Body of pancreas (tissue), 4 donors: ENCODE data around the gene GOLGA6L24. TPM values are rescaled to one million over a fixed set of nuclear protein-coding genes. Genes with fewer than 3 reads are reported as not detected.
"Not testable (repeated sequence)": the region's sequence is repeated elsewhere in the genome, so short reads cannot be mapped to it uniquely, and the experiment has no call there.

Experiments
- ATAC-seq: fragments of 150-250 bp; one replicate; pipeline ENCODE4 v1.9.1; 2016
- DNase-seq, 4 donors: peaks; one replicate each; pipeline ENCODE4 v3.0.0-alpha.2; 2019
- H3K27ac ChIP-seq, 4 donors: fragments of 200-600 bp; sonication (generic); 1 replicate in 3 of 4; 2 replicates in 1 of 4; pipeline versions ENCODE4 v1.5.1 to v1.6.1; 2016 to 2019; ENCODE audit warnings: mild to moderate bottlenecking in 1 of 4, mixed read lengths in 1 of 4, moderate library complexity in 1 of 4
- H3K27me3 ChIP-seq, 2 donors: fragments of 200-600 bp; sonication (generic); one replicate each; pipeline ENCODE4 v1.6.0; 2016; ENCODE audit warnings: mild to moderate bottlenecking in 1 of 2
- H3K36me3 ChIP-seq, 2 donors: fragments of 200-600 bp; sonication (generic); replicated peaks in 1 of 2; 2 replicates each; pipeline ENCODE4 v1.5.1; 2016; ENCODE audit warnings: low read depth in 2 of 2; ENCODE audit not compliant: insufficient read depth in 1 of 2
- H3K4me1 ChIP-seq: fragments of 200-600 bp; sonication (generic); one replicate; pipeline ENCODE4 v1.6.0; 2016
- H3K4me3 ChIP-seq, 2 donors: fragments of 200-600 bp; sonication (generic); 1 replicate in 1 of 2; 2 replicates in 1 of 2; pipeline ENCODE4 v1.5.1; 2016 to 2019
- H3K9me3 ChIP-seq, 3 donors: fragments of 200-600 bp; sonication (generic); 1 replicate in 2 of 3; 2 replicates in 1 of 3; pipeline ENCODE4 v1.5.1; 2016
- WGBS, 2 donors: methylation state at CpG; one replicate each; pipeline ENCODE4 v1.1.5; 2017; 5-methylcytosine and 5-hydroxymethylcytosine counted together
- intact Hi-C: fragments of 100-400 bp; cut with DNase I; formaldehyde crosslinking; loops from one replicate; pipeline ENCODE4 v1.15.1; 2023
- small RNA-seq: library from RNA; depleted of rRNA; stranded (forward); fragments of <200 nt; gene quantifications from one replicate; pipeline ENCODE3, GENCODE V24; 2016
- total RNA-seq, 2 donors: library from RNA; depleted of rRNA; stranded (reverse); fragments of >200 nt; gene quantifications; one replicate each; pipeline ENCODE4 v1.1.0, GENCODE V29; 2016

Gene GOLGA6L24
- total RNA-seq, 2 donors from 2014 or later: not detected

- DNase-seq, ATAC-seq, H3K4me3 ChIP-seq, H3K36me3 ChIP-seq, intact Hi-C loops, H3K27me3 ChIP-seq, H3K4me1 ChIP-seq, H3K9me3 ChIP-seq, H3K27ac ChIP-seq: not testable (repeated sequence)
- WGBS, 2 donors: 83 to 86% methylated on average over 9 to 10 of the region's 11 CpGs
These were observed 47.4 kb downstream of the GOLGA6L24 start for GRCh38 chr15:28310454-28310853.

DNA sequence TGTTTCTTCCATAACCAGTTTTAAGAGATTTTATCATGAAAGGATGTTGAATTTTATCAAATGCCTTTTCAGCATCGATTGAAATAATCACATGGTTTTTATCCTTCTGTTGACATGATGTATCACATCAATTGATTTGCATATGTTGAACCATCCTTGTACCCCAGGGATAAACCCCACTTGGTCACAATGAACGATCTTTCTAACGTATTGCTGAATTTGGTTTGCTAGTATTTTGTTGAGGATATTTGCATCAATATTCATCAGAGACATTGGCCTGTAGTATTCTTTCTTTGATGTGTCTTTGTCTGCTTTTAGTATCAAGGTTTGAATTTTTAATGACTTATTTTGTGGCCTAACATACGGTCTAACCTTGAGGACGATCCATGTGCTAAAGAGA is 49.2 kb downstream of the GOLGA6L24 start:
- H3K4me1 ChIP-seq, intact Hi-C loops: not testable (repeated sequence)
- 98 to 99% methylated on average over 5 of the region's 5 CpGs for WGBS, 2 donors

More for the DNA sequence above, 49.2 kb downstream of the GOLGA6L24 start:
- not testable (repeated sequence) for H3K9me3 ChIP-seq, H3K27me3 ChIP-seq, DNase-seq, ATAC-seq, H3K27ac ChIP-seq, H3K4me3 ChIP-seq, H3K36me3 ChIP-seq

Small RNA genes within 50 kb of the gene (small RNA-seq; reads per million reads assigned to genes)
- gene AC091304.5 (not detected), gene RN7SL238P (not detected)

Other genes with a start within 250 kb of the GOLGA6L24 start
- 10 to 100 TPM; 36.3 to 76.5 TPM for gene HERC2, start 35.9 kb downstream of the GOLGA6L24 start, total RNA-seq
- gene GOLGA8F, start 20.6 kb upstream of the GOLGA6L24 start, total RNA-seq: not detected
- not detected for gene GOLGA8G, start 174.9 kb upstream of the GOLGA6L24 start, total RNA-seq
- gene GOLGA6L25, start 195.5 kb upstream of the GOLGA6L24 start, total RNA-seq: not detected